ENCODE measurements around the gene IL1A. TPM values are rescaled to one million over a fixed set of nuclear protein-coding genes. Genes with fewer than 3 reads are reported as not detected.

The IL1A gene
- total RNA-seq, 1 experiment from 2014 or later: 1.9 TPM

DNA sequence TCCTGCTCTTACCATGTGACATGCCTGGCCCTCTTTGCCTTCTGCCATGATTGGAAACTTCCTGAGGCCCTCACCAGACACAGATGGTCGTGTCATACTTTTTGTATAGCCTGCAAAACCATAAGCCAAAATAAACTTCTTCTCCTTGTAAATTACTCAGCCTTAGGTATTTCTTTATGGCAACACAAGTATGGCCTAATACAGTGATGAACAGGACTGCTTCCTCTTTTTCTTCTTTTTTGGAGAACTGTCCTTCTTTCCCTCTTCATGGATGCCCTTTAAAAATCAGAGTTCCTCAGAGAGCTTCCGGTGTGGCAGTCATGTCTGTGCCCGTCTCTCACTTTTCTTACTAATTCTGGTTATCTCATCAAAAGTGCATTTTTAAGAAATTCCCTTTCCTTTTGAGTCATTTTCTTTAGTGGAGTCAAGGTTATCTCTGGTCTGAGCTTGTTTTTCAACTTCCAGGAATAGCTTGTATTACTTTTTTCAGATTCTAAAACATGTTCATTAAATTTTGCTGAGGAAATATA lies 9.2 kb upstream of the IL1A start:
- peak; percentile 23 for DNase-seq (ENCODE audit: low read depth)

DNA sequence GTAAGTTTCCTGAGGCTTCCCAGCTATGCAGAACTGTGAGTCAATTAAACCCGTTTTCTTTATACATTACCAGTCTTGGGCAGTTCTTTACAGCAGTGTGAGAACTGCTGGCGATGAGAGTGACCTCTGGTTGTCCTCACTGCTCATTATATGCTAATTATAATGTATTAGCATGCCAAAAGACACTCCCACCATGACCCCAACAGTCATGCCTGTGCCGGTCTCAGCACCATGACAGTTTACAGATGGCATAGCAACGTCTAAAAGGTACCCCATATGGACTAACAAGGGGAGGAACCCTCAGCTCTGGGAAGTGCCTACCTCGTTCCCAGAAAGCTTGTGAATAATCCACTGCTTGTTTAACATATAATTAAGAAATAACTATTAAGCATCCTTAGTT lies 8.1 kb upstream of the IL1A start:
- no peak for DNase-seq (ENCODE audit: low read depth)

DNA sequence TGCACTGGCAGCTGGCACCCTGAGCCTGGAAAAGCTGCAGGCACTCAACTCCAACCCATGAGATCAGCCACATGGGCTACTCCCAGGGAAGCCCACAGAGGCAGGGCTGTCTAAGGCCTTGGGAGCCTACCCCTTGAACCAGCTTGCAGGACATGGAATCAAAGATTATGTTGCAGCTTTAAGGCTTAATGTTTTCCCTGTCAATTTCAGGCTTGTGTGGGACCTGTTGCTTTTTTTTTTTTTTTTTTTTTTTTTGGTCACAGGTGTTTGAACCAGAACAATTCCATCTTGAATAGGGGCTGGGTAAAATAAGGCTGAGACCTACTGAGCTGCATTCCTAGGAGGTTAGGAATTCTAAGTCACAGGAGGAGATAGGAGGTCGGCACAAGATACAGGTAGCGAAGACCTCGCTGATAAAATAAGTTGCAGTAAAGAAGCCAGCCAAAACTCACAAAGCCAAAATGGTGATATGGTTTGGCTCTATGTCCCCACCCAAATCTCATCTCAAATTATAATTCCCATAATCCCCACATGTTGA lies 7.5 kb upstream of the IL1A start:
- DNase-seq (ENCODE audit: low read depth): no peak

DNA sequence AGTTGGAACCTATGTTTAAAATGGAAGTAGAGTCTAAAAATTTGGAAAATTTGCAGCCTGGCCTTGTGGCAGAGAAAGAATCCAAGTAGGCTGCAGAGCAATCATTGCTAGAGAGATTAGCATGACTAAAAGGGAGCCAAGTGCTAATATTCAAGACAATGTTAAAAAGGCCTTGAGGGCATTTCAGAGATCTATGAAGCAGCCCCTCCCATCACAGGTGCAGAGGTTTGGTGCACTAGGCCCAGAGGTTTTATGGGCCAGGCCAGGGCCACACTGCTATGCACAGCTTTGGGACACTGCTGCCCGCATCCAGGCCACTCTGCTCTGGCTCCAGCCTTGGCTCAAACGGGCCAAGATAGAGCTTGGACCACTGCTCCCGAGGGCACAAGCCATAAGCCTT lies 6.7 kb upstream of the IL1A start:
- DNase-seq (ENCODE audit: low read depth): no peak

DNA sequence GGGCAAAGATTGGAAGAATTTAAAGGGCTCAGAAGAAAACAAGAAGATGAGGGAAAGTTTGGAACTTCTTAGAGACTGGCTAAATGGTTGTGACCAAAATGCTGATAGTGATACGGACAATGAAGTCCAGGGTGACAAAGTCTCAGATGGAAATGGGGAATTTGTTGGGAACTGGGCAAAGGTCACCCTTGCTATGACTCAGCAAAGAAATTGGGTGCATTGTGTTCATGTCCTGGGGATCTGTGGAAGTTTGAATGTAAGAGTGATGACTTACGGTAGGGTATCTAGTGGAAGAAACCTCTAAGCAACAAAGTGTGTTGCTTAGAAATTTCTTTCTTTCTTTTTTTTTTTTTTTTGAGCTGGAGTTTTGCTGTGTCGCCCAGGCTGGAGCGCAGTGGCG lies 6.0 kb upstream of the IL1A start:
- no peak for DNase-seq (ENCODE audit: low read depth)

DNA sequence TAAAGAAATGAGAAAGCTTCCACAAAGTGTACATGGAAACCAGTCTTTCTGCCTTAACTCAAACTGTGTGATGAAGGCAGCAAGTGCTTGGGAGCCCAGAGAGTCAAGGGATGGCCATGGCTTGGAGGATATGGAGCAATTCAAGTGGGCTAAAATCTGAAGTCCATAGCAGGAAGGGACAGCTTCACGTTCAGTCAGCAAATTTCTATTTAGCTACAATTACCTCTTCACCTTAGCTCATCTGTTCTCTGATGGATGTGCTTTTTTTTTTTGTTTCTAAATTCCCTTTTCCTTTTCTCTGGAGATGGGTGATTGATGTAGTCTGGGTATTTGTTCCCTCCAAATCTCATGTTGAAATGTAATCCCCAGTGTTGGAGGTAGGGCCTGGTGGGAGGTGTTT lies 4.9 kb upstream of the IL1A start:
- no peak for DNase-seq (ENCODE audit: low read depth)

DNA sequence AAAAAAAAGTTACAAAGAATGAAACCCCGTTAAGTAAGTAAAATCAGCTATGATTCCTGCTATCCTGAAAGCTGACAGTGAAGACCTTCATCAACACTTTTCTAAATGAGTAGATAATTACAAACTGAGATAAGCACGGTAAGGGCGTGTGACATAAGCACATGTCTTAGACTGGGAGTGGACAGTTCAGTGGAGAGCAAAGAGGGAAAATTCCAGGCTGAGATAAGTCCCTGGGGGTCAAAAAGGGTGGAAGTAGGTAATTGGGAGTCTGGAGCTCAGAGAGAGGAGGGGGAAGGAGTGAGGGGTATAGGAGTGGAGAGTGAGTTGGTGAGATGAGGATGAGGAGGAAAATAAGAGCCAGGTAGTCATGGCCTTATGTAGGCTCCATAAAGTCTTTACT lies 4.4 kb upstream of the IL1A start:
- no peak for DNase-seq (ENCODE audit: low read depth)

DNA sequence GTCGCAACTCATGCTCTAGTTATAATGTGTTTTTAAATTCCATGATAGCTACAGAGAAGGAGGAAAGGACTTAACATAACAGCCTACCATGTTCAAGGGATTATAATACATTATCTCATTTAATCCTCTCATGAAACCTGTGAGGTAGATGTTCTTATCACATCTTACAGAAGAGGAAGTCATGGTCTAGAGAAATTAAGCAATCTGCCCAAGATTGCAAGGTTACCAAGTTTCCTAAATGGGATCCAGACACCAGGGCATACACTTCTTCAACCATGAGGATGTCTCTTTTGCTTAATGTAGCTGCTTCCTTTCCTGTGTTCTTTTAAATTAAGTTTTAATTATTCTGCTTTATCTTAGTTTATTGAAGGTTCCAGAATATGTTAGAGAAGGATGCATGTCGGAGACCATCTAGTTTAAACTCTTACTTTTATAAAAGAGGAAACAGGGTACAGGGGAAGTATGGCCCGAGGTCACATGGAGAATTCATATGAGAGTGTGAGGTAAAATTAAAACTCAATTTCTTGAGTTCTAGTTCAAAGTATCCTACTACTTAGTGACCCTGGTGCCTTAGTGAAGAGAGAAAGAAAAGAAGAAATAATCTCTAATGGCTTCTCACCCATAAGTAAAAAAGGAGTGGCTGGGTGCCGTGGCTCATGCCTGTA lies 3.6 kb upstream of the IL1A start:
- no peak for DNase-seq (ENCODE audit: low read depth)

DNA sequence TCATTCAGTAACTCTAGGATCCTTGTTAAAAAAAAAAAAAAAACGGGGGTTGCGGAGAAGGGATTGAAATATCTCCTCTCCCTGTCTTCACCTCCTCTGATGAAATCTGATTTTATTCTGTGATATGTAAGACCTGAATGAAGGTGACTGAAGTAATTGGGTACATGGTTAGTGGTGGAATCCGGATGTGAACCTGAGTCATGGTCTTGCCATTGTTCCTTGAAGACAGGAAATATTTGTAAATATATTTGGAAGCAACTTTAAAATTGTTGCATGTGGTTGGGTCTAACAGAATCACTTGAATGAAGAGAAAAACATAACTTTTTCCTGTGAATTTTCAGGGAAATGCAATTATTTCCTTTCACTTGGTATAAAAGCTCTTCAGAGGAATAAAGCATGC lies 3.0 kb upstream of the IL1A start:
- no peak for DNase-seq (ENCODE audit: low read depth)

DNA sequence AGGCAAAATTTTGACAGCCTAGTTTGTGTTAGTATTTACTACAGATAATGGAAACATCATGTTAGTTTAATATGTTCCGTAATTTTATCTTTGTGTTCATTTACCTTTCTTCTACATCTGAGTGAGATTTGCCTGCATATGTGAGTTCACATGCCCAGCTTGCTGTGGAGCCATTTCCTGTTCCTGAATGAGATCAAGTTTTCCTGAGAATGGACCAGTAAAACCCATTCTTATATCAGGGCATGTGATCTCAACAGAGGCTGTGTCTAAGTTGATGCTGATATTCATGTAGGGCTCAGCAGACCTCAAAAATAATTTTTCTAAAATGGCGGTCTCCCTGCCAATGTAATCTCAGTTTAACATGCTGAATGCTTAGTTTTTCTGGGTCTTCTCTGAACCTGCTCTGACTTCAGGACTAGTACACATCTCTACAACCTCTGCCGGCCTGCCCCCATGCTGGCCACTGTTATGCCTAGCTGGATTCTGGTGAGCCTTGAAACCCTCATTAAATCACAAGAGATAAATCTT lies 1.0 kb downstream of the IL1A start:
- DNase-seq (ENCODE audit: low read depth): no peak

DNA sequence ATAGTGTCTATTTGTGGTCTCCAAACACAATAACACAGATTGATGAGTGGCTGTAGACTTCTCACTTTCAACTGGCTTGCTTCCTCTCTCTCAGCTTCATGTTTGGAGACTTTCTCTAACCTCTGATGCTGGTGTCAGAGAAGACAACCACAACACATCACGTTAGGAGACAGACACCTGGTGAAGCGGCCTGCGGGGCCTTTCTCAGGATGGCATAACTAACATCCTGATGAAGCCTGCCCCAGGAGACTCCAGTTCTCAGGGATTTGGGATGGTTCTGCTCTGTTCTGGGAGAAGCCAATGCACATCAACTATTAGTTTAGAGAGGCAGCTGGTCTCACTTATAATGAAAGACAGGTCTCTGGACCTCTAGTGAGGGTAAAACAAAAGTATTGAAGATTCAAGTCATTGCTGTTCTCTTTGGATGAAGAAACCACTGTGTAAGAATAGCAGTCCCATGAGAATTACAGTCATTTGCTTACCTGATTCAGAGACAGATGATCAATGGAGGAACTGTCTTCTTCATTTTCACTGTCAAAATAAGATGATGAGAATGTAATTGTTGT lies 2.0 kb downstream of the IL1A start:
- DNase-seq (ENCODE audit: low read depth): no peak

DNA sequence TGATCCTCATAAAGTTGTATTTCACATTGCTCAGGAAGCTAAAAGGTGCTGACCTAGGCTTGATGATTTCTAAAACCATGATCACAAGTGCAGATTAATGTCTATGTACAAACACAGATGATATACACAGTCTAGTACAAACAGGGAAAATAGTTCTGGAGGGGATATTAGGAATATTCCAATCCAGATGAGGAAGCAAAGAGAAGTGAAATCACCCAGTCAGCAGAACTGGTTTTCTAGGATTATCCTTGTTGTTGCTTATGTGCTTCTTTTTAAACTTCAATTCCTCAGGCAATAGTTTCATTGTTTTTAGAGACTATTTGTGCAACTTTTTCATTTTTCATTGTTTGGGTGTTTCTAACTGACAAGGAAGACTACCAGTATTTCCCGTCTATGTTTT lies 4.7 kb downstream of the IL1A start:
- DNase-seq (ENCODE audit: low read depth): no peak

DNA sequence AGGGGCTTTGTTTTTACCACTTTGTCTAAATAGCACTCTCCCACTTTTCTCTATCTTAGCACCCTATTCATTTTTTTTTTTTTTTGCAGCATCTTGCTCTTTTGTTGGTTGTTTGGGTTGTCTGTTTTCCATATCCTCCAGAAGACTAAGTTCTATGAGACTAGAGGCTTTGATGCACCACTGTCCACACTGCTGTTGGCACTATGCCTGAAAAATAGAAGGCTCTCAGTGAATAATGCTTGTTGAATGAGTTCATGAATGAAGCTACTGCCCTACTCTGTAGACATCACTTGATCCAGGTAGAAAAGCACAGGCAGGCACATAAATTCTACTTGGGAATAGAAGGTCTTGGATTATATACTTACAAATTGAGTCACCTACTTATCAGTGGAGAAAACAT lies 7.3 kb downstream of the IL1A start:
- peak; percentile 30 for DNase-seq (ENCODE audit: low read depth)

DNA sequence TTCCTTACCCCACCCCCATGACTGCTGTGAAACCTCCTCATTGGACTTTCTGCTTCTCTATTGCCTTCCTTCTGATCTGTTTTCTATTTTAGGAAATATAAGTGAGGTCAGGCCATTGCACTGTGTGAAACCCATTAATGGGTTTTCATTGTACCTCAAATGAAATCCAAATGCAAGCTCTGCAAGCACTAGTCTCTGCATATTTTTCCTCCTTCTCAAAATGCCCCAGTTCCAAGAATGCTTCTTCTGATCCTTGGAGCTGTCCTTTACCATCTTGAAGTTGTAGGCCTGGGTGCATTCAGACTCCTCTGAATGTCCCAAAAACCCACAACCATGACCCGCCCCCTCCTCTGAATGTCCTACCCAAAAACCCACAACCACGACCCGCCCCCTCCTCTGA lies 8.2 kb downstream of the IL1A start:
- DNase-seq (ENCODE audit: low read depth): no peak

DNA sequence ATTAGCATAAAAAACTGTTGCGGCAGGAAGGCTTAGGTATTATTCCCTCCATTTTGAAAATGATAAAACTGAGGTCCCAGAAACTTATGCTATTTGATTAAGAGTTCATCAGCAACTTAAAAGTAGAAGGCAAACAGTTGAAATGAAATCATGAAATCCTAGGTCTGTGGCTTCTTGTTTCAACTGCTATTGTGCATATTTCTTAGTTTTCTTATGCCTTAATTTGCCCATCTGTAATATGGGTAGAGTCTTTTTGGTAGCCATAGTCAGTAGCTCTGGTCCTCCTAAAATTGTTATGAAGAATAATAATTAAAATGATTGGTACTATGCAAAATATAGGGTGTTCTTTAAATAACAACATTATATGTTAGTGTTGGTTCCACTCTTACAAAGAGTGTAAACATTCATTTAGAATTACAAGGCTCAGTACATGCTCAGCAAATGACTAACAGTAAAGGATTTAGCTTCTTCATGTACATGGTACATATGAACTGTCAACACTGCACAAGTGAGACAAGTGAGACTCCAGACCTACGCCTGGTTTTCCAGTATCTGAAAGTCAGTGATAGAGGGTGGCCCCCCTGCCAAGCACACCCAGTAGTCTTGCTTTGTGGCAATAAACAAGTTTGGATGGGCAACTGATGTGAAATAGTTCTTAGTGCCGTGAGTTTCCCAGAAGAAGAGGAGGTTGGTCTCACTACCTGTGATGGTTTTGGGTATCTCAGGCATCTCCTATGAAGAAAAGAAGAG lies 9.6 kb downstream of the IL1A start:
- no peak for DNase-seq (ENCODE audit: low read depth)

DNA sequence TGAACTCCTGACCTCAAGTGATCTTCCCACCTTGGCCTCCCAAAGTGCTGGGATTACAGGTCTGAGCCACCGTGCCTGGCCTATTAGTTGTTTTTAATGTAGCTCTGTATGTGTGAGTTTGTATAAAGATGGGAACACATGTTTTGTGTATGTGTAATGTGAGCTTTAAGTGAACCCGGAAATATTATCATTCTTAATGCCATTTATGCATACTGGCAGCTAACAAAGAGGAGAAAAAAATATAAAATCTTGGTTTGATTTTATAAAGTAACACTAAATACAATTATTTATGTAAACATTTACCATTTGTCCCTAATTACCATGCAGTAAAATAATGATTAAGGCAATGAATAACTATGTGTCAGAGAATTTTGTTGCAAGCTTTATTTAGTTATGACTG lies 10.7 kb downstream of the IL1A start:
- DNase-seq (ENCODE audit: low read depth): no peak

DNA sequence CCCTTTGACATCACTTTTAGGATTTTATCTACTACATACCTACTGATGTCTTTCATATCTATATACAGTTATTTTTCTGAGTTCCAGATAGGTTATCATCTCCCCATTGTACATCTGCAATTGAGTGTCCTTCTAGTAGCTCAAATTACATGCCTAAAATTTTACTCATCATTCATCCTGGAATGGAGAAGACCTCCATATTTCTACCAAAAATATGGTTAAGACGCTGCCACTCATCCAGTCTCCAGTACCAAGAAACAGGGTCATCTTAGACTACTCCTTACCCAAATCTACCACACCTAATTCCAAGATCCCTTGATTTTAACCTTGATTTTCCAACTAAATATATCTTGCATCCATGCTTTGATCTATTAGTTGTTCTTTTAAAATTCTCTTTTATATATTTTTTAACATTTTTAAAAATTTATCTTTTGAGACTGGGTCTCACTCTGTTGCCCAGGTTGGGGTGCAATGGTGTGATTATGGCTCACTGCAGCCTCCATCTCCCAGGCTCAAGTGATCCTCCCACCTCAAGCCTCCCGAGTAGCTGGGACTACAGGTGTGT lies 11.3 kb downstream of the IL1A start:
- no peak for DNase-seq (ENCODE audit: low read depth)

DNA sequence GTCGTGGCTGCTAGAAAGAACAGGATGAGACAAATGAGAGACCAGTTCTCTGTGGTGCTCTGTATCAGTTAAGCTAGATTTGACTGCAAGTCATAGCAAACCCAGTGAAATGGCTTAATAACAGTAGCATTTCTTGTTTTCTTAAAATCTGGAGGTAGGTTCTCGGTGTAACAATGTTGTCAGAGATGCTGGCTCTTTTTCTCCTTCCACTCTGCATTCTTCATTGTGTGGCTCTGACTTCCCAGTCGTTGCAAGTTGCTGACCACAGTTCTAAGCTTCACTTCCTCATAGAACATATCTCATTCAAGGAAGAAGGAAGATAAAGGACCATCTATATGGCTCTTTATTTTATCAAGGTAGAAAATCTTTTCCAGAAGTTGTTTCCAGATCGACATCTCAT lies 12.0 kb downstream of the IL1A start:
- DNase-seq (ENCODE audit: low read depth): no peak

DNA sequence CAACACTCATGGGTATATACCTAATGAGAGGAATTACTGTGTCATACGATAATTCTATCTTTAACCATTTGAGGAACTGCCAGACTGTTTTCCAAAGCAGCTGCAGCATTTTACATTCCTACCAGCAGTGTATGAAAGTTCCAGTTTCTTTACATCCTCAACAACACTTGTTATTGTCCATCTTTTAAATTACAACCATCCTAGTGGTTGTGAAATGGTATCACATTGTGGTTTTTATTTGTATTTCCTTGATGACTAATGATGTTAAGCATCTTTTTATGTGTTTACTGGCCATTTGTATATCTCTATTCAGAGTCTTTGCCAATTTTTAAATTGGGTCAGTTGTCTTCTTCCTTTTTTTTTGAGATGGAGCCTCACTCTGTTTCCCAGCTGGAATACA lies 15.9 kb downstream of the IL1A start:
- peak; percentile 70 for DNase-seq (ENCODE audit: low read depth)

DNA sequence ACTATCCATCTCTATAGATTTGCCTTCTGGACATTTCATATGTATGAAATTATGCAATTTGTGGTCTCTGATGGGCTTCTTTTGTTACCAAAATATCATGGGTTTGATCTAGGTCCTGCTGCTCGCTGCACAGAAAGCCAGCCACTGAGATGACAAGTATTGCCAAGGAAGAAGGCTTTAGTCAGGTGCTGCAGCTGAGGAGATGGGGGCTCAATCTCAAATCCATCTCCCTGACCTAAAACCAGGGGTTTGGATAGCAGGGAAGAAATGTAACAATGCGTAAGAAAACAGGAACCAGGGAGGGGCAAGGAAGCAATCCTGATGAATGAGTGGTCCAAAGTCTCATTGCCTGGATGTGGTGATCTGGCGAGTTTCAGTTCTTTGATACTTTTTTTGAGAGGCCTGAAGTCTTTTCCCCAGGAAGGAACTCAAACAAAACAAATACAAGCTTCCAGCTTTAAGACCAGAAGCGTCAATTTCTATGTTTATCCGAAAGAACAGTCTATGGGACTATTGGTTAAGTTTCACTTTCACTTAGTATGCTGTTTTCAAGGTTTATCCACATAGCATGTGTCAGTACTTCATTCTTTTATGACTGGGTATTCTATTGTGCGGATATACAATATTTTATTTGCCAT lies 16.5 kb downstream of the IL1A start:
- DNase-seq (ENCODE audit: low read depth): peak; percentile 68

DNA sequence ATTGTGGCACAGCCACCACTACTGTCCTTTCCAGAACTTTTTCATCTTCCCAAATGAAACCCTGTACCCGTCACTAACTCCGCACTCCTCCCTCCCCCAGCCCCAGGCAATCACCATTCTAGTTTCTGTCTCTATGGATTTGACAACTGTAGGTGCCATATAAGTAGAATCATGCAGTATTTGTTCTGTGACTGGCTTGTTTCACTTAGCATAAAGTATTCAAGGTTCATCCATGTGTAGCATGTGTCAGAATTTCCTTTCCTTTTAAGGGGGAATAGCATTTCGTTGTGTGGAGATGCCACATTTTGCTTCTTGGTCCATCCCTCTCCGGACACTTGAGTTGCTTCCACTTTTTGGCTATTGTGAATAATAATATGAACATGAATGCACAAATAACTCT lies 19.0 kb downstream of the IL1A start:
- DNase-seq (ENCODE audit: low read depth): peak; percentile 56
